GM19328 (cell line): ENCODE data around the gene FGF14.

ENCODE experiments used
- ATAC-seq: cut with Tn5 transposase; IDR thresholded peaks from one replicate; pipeline ENCODE4 v1.9.1; 2021; ENCODE audit warnings: mild to moderate bottlenecking, moderate library complexity; ENCODE audit not compliant: unreplicated experiment

The FGF14 gene

DNA sequence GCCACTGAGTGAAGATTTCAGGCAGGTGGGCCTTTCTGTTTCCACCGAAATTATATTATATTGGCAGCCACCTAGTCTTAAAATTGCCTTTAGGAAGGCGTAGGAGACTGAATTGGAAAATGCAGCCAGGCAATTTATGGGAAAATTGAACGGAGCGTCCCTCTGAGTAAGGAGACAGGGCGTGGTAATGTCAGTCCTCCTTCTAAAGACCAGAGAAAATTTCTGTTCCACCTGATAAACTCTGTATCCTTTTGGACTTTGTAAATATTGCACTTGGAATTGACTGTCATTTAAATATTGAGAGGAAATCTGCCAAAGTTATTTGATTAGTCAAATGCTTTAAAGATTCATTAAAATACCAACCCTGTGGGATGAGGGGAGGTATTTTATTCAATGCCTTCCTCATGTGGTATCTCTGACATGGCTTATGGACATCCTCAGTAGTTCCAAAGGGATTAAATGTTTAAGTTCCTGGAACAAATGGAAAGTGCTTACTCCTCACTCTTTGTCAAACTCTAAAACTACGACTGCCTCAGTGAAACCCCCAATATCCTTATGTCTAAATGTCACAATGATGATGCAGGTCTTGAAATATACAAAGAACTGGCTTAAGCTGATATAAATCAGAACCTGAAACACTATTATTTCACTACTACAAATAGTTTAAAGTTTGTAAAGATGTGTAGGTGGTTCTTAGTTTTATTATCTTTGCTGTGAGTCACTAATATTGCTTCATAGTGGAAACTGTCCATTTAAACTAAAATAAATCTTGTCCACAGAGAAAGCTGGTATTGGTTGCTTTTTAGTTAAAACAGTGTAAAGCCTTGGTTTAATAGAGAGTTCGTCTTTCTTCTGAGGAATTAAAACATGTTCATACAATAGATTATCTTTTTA, 203.2 kb downstream of the FGF14 start:
- no peak for ATAC-seq

DNA sequence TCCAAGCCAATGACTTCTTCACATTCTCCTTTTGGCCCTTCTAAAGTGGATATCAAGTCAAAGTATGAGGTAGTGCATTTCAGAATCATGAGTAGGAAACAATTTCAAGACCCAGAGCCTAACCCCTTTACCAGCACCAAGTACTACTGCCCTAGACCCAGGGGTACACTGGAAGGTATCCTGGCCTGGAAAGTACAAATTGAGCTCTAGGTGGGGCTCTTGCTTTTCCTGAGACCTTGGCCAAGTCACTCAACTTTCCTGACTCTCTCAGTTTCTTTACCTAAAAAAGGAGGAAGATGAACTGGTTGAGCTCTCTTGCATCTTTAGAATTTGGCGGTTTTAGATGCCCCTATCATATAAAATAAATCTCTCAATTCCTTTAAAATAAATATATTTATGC, 204.7 kb downstream of the FGF14 start:
- no peak for ATAC-seq

DNA sequence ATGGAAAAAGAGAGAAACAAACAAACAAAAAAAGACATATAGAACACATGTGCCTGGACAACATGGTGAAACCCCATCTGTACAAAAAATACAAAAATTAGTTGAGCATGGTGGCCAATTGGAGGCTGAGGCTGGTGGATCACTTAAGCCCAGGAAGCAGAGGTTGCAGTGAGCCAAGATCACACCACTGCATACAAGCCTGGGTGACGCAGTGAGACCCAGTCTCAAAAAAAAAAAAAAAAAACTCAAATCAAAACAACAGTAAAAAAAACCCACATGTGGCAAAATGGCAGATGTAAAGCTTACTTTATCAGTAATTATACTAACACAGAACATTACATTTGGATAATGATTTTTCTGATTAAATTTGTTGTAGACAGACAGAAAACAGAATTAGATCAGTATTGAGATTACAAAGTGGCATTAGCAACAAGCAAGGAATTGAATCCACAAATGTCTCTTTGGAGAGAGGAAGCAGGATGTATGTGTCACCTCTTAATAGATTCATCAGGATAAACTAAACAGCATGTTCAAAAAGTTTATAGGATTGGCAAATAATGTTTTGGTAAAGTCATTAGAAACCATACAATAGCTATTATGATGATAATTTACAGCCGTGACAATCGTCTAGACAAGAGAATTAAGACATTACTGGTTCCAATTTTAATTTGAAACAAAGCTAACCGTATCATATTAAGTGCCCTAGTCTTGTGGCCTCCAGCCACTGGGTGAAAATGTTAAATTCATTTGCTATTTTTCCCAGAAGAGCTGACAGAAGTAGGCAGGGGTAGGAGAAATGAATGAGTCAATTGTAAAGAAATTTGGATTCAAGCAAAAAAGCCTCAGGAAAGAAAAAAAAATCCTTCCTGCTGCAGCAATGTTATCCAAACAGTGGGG, 206.0 kb downstream of the FGF14 start:
- no peak for ATAC-seq

DNA sequence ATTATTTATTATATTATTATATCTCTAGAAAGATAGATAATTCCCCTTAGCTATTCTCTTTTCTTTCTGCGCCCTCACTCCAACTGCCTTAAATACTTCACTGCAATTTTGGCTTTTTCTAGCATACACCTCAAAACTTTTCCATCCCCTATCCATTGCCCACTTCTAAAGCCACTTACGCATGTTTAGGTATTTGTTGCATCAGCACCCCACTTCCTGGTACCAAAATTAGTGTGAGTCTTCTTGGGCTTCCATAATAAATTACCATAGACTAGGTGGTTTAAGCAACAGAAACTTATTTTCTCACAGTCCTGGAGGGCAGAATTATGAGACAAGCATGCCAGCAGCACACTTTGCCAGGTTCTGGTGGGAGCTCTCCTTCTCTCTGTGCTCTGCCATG, 209.0 kb downstream of the FGF14 start:
- ATAC-seq, result no peak

DNA sequence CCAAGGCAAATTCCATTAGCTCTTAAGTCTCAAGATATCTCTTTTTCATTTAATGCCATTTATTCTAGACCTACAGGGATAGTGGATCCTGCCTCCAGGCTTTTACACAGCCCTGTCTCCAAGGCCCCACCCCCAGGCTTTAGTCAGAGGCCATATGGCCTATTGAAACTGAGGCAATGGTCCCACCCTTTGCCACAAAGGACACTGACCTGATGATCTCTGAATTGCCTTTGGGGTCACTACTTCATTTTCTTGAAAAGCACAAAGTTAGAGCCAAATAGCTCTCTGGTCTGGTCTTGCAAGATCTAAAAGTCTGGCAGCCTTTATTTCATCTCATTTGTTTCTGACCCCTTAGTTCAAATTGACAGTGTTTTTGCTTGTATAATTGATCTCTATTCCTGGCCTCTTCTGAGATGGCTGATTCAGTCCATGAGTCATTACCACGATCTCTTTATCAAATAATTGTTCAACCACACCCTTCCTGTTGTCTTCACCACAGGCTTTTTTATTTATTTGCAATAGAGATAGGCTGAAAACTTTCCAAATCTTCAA, 209.8 kb downstream of the FGF14 start:
- ATAC-seq, result no peak

DNA sequence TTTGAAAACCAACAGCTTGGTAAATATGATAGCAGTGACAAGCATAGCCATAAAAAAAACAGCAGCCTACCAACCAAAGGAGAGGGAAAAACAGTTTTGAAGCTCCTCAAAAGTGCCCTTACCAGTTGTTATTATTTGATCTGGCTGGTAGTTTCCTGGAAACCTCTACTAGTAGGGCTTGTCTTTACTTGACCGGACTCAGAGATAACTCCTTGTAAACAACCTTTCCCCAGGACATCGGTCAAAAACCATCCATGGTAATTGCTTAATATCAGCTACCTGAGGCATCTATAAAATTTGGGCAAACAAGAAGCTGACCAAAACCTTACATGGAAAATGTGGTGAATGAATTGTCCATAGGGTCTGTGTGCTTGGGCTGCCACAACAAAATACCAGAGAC, 210.9 kb downstream of the FGF14 start:
- ATAC-seq, result no peak

DNA sequence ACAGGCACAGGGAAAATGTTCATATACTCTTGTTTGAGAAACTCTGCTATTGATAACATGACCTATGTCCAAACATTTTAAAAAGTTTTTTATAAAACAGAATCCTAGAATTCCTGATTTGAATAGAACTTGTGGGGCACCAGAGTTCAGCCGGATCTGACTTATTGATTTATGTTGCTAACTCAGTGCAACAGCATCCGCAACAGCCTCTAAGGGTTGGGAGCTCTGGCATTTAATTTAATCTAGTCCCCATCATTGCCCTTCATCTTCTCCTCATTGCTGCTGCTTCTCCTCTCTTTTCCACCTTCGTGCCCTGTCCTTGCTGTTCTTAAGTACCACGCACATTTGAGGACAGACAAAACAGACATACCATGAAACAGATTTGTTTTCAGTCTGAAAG, 214.5 kb downstream of the FGF14 start:
- no peak for ATAC-seq

DNA sequence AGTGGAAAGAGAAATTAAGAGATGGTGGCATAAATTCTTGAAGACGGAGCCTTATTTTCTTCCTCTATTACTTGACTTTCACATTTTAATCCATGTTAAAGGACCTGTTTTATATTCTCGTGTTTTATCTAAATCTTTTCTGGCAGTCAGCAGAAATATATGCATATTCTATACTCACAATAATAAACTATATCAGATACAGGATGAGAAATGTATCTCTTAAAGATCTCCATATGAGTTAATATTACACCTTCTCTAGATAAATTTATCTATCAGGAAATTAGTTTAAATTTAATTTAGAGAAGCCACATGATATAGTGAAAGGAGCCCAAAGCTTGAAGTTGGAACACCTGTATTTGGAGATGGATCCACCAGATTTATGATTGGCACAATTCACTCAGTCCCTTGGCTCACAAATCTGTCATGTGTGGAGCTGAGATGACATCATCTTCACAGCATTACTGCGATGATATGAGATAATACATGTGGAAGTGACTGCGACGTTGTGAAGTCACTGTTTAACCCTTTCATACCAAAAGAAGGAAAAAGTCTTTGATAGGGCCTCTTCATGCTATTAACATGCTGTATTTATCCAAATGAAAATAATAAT, 216.4 kb downstream of the FGF14 start:
- no peak for ATAC-seq

DNA sequence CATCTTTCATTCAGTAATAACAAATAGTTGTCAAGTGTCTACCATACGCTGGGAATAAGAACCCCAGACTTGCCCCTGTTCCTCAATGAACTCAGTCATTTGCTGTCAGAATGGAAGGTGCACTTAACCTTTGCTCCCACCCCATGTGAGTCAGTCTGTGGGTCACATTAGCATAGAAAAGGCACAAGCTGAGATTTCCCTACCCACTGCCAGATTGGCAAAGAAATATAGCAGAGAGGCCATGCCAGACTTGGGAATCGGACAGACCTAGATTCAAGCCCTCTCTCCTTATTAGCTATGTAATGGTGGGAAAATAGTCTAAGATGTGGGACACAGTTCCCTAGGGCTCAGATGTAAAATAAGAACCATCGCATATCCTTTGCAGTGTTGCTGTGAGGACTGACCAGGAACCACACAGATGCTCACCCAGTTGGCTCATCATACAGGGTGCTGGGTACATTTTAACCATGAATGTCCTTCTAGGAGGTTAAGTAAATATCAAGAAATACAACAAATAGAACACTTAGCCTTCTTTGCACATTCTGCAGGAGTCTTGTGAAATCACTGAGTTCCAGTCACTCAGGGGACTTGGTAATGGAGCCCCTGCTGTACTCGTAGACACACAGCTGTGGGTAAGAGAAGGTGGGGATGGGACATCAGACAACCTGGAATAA, 218.2 kb downstream of the FGF14 start:
- ATAC-seq, result no peak

DNA sequence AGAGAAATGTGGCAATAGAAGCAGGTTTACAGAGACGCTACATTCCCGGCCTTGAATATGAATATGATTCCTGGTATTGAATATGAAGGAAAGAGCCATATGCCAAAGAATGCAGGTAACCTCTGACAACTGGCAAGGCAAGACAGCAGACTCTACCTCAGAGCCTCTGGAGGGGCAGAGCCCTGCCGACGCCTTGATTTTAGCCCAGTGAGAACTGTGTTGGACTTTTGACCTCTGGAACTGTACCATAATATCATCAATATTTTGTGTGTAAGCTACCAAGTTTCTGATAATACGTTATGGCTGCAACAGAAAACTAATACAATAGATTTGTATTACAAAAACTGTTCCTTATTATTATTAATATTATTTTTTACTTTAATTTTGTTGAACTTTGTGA, 219.7 kb downstream of the FGF14 start:
- ATAC-seq, result no peak

DNA sequence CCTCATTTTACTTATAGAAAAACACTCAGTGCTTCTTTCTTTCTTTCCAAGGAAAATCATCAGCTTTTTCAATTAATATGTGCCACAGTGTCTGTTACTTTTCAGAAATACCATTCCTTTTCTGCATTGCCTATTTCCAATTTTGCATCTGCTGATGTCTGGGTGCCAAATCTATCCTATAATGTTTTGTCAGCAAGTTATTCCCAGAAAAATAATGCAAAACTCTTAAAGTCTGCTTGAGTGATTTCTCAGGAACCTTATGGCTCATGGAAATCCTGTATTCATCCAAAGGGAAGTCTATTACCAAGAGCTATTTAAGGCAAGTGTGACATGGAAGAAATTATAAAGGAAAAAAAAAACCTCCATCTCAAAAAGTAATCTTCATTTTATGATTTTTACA, 224.4 kb downstream of the FGF14 start:
- no peak for ATAC-seq

DNA sequence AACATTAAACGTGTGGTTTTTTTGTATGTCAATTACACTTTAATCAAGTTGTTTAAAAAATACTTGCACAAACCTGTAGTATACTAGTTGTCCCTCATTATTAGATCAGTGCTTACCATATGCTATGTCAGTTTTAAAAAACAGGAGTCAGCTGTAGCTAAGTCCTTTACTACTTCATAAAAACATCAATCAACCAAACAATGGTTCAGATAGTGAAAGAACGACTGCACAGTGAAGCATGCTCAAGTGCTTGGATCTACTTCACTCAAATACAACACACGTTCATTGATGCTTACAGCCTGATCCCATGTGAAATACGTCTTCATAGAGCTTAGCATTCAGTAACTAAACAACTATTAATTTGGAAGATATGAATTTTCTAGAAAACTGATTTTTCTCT, 225.0 kb downstream of the FGF14 start:
- ATAC-seq, result no peak

DNA sequence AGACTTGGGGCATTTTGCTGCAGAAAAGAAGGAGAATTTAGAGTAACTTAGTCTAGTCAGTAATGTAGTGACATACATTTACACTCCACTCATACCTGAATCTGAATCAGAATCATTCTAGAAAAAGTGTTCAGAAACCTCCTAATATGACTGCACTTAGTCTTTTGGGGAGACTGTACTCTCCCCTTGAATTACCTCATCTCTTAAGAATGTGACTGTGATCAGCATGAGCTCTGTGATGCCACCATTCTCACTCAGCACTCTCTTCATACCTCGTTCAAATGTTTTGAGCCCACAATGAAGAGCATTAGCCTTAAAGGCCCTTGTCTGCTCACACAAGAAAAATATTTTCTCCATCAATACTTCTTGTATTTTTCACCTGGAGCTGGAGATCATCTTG, 229.4 kb downstream of the FGF14 start:
- ATAC-seq, result no peak

DNA sequence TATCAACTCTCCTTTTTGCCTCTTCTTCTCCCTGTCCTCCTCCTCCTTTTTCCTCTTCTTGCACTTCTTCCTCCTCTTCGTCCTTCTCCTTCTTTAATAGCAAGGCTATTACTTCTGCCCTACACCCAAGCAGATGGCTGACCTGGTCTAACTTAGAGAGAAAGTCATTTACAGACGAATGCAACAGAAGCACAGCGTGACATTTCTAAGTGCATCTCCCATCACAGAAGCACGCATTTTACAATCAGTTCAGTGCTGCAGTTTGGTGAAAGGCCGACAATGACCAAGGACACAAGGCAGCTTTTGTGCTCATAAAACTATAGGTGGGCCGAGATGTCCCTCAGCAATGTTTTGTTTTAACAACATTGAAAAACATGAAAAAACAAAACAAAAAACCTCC, 231.5 kb downstream of the FGF14 start:
- no peak for ATAC-seq

DNA sequence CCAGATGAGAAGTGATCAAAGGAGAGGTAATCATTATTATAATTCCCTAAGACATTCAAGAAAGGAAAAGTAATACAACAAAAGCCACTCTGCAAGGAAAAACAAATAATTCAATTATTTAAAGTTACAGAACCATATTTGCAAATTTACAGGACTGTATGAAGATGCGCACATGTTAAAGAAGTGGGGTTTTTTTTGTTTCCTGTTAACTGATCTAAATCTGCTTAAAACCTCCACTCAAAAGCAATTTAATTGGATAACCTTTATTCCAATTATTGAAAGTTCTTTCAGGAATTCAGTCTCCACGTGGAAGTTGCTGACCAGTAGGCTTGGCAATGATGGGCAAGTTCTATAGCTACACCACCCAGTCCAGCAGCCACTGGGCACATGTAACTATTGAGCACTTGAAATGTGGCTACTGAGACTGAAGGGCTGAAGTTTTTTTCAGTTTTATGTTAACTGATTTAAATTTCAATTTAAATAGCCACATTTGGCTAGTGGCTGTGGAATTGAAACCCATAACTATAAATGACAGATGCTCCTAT, 232.3 kb downstream of the FGF14 start:
- ATAC-seq, result no peak

DNA sequence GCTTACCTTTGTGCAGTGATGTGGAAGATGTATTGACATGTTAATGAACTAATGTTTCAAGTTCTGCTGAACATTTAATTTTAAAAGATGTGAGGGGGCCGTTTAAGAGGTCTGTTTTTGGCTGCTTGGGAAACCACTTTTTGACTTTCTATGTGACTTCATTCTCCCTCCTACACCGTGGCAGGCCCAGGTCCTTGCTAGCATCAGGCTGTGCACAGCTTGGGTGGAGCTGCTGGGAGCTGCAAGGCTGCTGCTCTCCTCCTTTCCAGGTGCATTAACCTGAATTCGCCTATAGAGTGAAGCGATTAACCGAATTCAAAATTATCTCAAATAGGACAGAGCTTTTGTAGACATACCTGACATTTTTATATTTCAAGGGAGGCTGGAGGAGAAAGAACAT, 249.1 kb downstream of the FGF14 start:
- no peak for ATAC-seq

DNA sequence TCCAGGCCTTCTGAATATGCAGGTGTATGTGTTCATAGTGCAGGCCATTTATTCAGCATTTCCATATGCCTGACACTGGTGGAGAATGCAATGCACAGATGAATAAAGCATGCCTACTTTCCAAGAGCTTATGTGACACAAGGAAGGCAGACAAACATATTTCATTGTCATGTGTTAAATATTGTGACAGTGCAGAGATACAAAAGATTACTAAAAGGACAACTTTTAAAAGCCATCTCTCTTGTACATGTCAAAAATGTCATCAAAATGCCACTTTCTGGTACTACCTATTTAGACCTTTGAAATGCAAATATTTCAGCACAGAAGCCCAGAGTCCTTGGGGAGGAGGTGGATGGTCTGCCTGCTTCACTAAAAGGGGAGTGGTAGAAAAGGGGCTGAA, 254.5 kb downstream of the FGF14 start:
- no peak for ATAC-seq

DNA sequence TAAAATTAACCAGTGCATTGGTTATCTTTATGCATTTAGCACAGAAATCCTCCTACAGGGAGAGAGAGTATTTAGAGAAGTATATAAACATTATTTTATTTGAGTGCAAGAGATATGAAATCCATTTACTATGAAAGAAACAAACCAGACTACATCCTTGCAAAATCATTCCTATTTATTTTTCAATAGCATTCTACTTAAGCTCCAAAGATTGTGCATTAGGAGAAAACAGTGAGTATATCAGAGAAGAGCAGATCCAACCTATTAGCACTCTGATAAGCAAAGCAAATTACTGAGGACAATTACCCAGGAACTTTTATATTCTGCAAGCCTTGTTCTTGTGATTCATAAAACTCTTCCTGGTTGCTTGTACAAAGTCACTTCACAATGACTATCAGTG, 256.1 kb downstream of the FGF14 start:
- no peak for ATAC-seq

DNA sequence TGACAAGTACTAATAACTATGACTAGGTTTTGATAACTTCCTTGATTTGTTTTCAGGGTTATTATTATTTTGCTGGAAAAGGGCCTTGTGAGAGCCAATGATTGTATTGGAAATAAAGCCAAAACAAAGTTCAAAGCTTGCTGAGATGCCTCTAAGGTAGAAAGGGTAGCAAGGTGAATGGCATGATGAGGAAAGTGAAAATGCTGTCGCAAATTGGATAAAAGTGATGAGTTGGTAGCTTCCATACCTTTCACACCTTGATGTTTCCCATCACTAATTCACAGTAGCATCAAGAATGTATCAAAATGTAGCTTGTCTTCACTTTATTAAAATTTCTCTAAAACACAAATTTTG, 259.4 kb downstream of the FGF14 start:
- no peak for ATAC-seq

DNA sequence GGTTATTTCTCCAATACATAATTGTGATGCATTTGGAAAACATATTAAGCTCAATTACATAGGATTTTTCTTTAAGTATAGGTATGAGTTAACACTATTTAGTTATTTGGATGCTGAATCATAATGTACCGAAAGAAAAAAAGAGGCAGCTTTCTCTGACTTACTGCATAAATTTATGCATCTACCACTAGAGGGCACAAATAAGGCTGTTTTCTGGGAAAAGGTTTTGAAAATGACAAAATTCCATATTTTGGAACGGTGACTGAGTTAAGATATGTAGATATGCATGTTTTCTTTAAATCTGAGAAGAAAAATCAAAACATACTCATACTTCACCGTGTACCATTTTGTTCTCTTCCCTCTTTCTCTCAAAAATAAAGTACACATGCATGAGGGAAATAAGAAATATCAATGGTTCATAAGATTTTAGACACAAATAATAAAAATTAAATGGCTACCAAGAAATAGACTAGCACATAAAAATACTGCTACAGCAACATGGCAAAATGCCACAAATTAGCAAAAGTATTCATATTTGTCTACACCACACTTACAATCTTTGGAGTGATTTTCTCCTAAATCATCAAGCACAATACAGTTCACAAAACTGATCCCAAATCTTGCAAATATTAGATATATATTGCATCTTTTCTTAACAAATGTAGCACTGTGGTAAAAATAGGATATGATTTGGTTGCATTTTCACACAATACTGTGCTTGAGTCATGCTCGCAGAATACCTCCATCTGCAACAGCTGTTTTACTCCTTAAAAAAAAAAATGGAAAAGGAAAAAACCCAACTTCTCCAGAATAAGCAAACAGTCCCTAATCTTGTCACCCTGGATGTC, 260.0 kb downstream of the FGF14 start:
- ATAC-seq, result no peak
